ENCODE data around the gene CIDEA.
"Not testable (repeated sequence)": the region's sequence is repeated elsewhere in the genome, so short reads cannot be mapped to it uniquely, and the experiment has no call there.

CIDEA gene

GRCh38 chr18:12223326-12223725 lies 30.8 kb upstream of the CIDEA start:
- H2AFZ ChIP-seq (ENCODE audit: low read depth, low read length, severe bottlenecking); H3K27me3 ChIP-seq (ENCODE audit: low read length); H3K79me2 ChIP-seq (ENCODE audit: insufficient read depth, low read length); H3K9ac ChIP-seq (ENCODE audit: low read length); H3F3A ChIP-seq (ENCODE audit: insufficient read depth); H3K36me3 ChIP-seq (ENCODE audit: low read length); H4K20me1 ChIP-seq (ENCODE audit: low read depth, low read length); H3K27ac ChIP-seq (ENCODE audit: low read depth, low read length); H3K9me3 ChIP-seq (ENCODE audit: insufficient read depth, low read length); H3K9me2 ChIP-seq (replicated peaks; ENCODE audit: insufficient read depth, low read length); H3K4me2 ChIP-seq (ENCODE audit: low read depth, low read length, poor library complexity, severe bottlenecking); H3K4me3 ChIP-seq (ENCODE audit: insufficient read depth, low read length, poor library complexity, severe bottlenecking): not testable (repeated sequence)

GRCh38 chr18:12226807-12227206 lies 27.4 kb upstream of the CIDEA start:
- not testable (repeated sequence) for H3K27me3 ChIP-seq (ENCODE audit: low read length); H3K4me3 ChIP-seq (ENCODE audit: insufficient read depth, low read length, poor library complexity, severe bottlenecking); H3K36me3 ChIP-seq (ENCODE audit: low read length); H3K9ac ChIP-seq (ENCODE audit: low read length); H3K9me3 ChIP-seq (ENCODE audit: insufficient read depth, low read length); H2AFZ ChIP-seq (ENCODE audit: low read depth, low read length, severe bottlenecking); H3F3A ChIP-seq (ENCODE audit: insufficient read depth); H3K4me2 ChIP-seq (ENCODE audit: low read depth, low read length, poor library complexity, severe bottlenecking); H3K79me2 ChIP-seq (ENCODE audit: insufficient read depth, low read length); H3K27ac ChIP-seq (ENCODE audit: low read depth, low read length); H3K9me2 ChIP-seq (replicated peaks; ENCODE audit: insufficient read depth, low read length); H4K20me1 ChIP-seq (ENCODE audit: low read depth, low read length)

- not testable (repeated sequence) for H3K4me2 ChIP-seq (ENCODE audit: low read depth, low read length, poor library complexity, severe bottlenecking); H3K9me2 ChIP-seq (replicated peaks; ENCODE audit: insufficient read depth, low read length); H3K36me3 ChIP-seq (ENCODE audit: low read length); H4K20me1 ChIP-seq (ENCODE audit: low read depth, low read length); H3K27ac ChIP-seq (ENCODE audit: low read depth, low read length); H3K9me3 ChIP-seq (ENCODE audit: insufficient read depth, low read length); H2AFZ ChIP-seq (ENCODE audit: low read depth, low read length, severe bottlenecking); H3K27me3 ChIP-seq (ENCODE audit: low read length); H3K9ac ChIP-seq (ENCODE audit: low read length); H3F3A ChIP-seq (ENCODE audit: insufficient read depth); H3K4me3 ChIP-seq (ENCODE audit: insufficient read depth, low read length, poor library complexity, severe bottlenecking); H3K79me2 ChIP-seq (ENCODE audit: insufficient read depth, low read length)
Observed at GRCh38 chr18:12227399-12228186, 26.6 kb upstream of the CIDEA start.

GRCh38 chr18:12228308-12228707 lies 25.9 kb upstream of the CIDEA start:
- H3K9me3 ChIP-seq (ENCODE audit: insufficient read depth, low read length); H3K79me2 ChIP-seq (ENCODE audit: insufficient read depth, low read length); H3K4me3 ChIP-seq (ENCODE audit: insufficient read depth, low read length, poor library complexity, severe bottlenecking); H3K9ac ChIP-seq (ENCODE audit: low read length); H3F3A ChIP-seq (ENCODE audit: insufficient read depth); H2AFZ ChIP-seq (ENCODE audit: low read depth, low read length, severe bottlenecking); H3K27ac ChIP-seq (ENCODE audit: low read depth, low read length); H3K27me3 ChIP-seq (ENCODE audit: low read length); H4K20me1 ChIP-seq (ENCODE audit: low read depth, low read length); H3K4me2 ChIP-seq (ENCODE audit: low read depth, low read length, poor library complexity, severe bottlenecking); H3K36me3 ChIP-seq (ENCODE audit: low read length); H3K9me2 ChIP-seq (replicated peaks; ENCODE audit: insufficient read depth, low read length): not testable (repeated sequence)

- not testable (repeated sequence) for H3F3A ChIP-seq (ENCODE audit: insufficient read depth); H3K9me3 ChIP-seq (ENCODE audit: insufficient read depth, low read length)
Observed at GRCh38 chr18:12230561-12230960, 23.6 kb upstream of the CIDEA start.

More at GRCh38 chr18:12230561-12230960, 23.6 kb upstream of the CIDEA start:
- H3K9me2 ChIP-seq (replicated peaks; ENCODE audit: insufficient read depth, low read length); H3K27me3 ChIP-seq (ENCODE audit: low read length); H3K9ac ChIP-seq (ENCODE audit: low read length); H4K20me1 ChIP-seq (ENCODE audit: low read depth, low read length); H3K36me3 ChIP-seq (ENCODE audit: low read length); H3K79me2 ChIP-seq (ENCODE audit: insufficient read depth, low read length); H3K4me3 ChIP-seq (ENCODE audit: insufficient read depth, low read length, poor library complexity, severe bottlenecking); H3K27ac ChIP-seq (ENCODE audit: low read depth, low read length); H2AFZ ChIP-seq (ENCODE audit: low read depth, low read length, severe bottlenecking); H3K4me2 ChIP-seq (ENCODE audit: low read depth, low read length, poor library complexity, severe bottlenecking): not testable (repeated sequence)

Measured in SU-DHL-6 (cell line).